DND-41 (cell line): Measurements from ENCODE around the gene CYP2W1.
"Not testable (repeated sequence)": the region's sequence is repeated elsewhere in the genome, so short reads cannot be mapped to it uniquely, and the experiment has no call there.

Source experiments
- CTCF ChIP-seq: IDR thresholded peaks from 2 replicates; pipeline ENCODE4 v1.5.1; 2012; ENCODE audit warnings: borderline replicate concordance, low read length, moderate library complexity, mild to moderate bottlenecking; ENCODE audit not compliant: poor library complexity, severe bottlenecking; ENCODE audit errors: extremely low read depth
- EZH2 ChIP-seq: IDR thresholded peaks from 3 replicates; pipeline ENCODE4 v1.6.1; 2012; ENCODE audit warnings: borderline replicate concordance, low read depth, mild to moderate bottlenecking, moderate library complexity, low read length, inconsistent platforms; ENCODE audit not compliant: severe bottlenecking

- TF ChIP-seq CTCF, EZH2: not testable (repeated sequence)
Observed at GRCh38 chr7:943793-944192, 39.2 kb upstream of the CYP2W1 start.
